GM12878 (cell line): ENCODE data around the gene THAP9. TPM values are rescaled to one million over a fixed set of nuclear protein-coding genes. Genes with fewer than 3 reads are reported as not detected.

ENCODE experiments used
- ATF7 ChIP-seq: fragments of 450-650 bp; IDR thresholded peaks from 2 replicates; pipeline ENCODE4 v1.6.1; 2016; ENCODE audit warnings: low read depth, mild to moderate bottlenecking
- EGR1 ChIP-seq, 2 experiments: IDR thresholded peaks; 1 replicate in 1 of 2; 2 replicates in 1 of 2; pipeline ENCODE4 v1.6.1; 2011 to 2012; ENCODE audit warnings: low read depth in 2 of 2, low read length in 2 of 2, borderline replicate concordance in 1 of 2, mild to moderate bottlenecking in 1 of 2, moderate library complexity in 1 of 2
- HDGF ChIP-seq: fragments of 450-650 bp; IDR thresholded peaks from 2 replicates; pipeline ENCODE4 v1.6.1; 2016; ENCODE audit warnings: antibody characterized with exemption
- PAX8 ChIP-seq: fragments of 450-650 bp; IDR thresholded peaks from 2 replicates; pipeline ENCODE4 v1.6.1; 2017; ENCODE audit warnings: mild to moderate bottlenecking, moderate library complexity
- RFX5 ChIP-seq: IDR thresholded peaks from 2 replicates; pipeline ENCODE4 v1.6.1; 2011; ENCODE audit warnings: low read depth, low read length, improper control_type of control experiment
- TCF7 ChIP-seq: IDR thresholded peaks from 2 replicates; pipeline ENCODE4 v1.6.1; 2014; ENCODE audit warnings: antibody characterized with exemption, borderline replicate concordance
- polyA plus RNA-seq, 11 experiments: library from polyadenylated mRNA; depleted of rRNA in 4 of 11; unstranded in 6 of 11; stranded (reverse) in 5 of 11; fragments of >200 nt; fragmentation: Nextera tagmentation in 4 of 11; fragmentation: Illumina TruSeq in 1 of 11; extraction: Ambion mirVana in 4 of 11; extraction: Trizol in 1 of 11; gene quantifications; 1 replicate in 1 of 11; 2 replicates in 10 of 11; pipeline versions ENCODE4 v1.2.1 to v1.2.3, GENCODE V29; 2011 to 2016; ENCODE audit warnings: inconsistent platforms in 2 of 11, missing spikeins in 2 of 11, low read depth in 1 of 11
- total RNA-seq, 4 experiments: library from RNA; depleted of rRNA in 3 of 4; stranded (reverse); fragments of >200 nt in 3 of 4; fragmentation: Illumina TruSeq in 1 of 4; extraction: Trizol in 1 of 4; gene quantifications; 2 replicates each; pipeline versions ENCODE4 v1.2.1 to v1.2.3, GENCODE V29; 2013 to 2021
- TF ChIP-seq, protein P1 (sequence below): fragments of 450-650 bp; IDR thresholded peaks from 2 replicates; pipeline ENCODE4 v1.6.1; 2017; ENCODE audit warnings: mild to moderate bottlenecking, moderate library complexity

Gene THAP9
- total and polyA plus RNA-seq, 10 of the 15 experiments (the other 5 are each of a cell fraction or from before 2014, with no cell fraction given): 2.1 to 4.9 (median 3.3) TPM

DNA sequence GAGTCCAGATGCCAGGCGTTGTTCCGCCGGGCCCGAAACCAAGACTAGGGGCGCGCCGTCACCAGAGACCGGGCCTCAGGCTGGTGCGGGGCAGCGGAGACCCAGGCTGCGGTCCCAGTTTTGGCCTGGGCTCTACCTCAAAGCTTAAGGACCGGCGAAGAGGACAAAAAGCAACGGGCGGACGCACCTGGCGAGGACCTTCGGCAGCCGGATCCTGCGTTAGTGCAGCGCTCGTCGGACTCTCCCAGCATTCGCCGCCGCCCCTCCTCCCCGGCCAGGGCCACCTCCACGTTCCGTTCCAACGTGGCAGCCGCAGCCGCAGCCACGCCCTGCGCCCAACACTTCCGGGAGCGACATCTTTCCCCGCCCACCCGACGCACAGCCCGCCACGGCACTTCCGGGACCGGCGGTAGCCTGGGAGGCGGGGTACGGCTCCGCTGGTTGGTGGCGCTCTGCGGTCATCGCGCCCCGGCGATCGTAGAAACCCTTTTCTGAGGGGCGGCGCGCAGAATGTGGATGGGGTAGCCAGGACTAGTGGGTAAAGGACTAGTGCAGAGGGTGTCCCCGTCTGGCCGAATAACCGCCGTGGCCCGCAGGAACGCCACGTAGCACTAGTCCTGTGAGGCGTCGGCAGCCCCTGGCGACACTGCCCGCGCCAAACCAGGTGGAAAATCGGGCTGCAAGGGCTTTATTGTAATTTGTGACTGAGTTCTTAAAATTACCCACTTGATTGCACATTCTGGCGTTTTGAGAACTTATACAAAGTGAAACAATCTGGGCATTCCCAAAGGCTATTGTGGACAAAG lies 9.4 kb upstream of the THAP9 start, which contains the start of gene SEC31A (continued):
- TF ChIP-seq, protein P1, sequence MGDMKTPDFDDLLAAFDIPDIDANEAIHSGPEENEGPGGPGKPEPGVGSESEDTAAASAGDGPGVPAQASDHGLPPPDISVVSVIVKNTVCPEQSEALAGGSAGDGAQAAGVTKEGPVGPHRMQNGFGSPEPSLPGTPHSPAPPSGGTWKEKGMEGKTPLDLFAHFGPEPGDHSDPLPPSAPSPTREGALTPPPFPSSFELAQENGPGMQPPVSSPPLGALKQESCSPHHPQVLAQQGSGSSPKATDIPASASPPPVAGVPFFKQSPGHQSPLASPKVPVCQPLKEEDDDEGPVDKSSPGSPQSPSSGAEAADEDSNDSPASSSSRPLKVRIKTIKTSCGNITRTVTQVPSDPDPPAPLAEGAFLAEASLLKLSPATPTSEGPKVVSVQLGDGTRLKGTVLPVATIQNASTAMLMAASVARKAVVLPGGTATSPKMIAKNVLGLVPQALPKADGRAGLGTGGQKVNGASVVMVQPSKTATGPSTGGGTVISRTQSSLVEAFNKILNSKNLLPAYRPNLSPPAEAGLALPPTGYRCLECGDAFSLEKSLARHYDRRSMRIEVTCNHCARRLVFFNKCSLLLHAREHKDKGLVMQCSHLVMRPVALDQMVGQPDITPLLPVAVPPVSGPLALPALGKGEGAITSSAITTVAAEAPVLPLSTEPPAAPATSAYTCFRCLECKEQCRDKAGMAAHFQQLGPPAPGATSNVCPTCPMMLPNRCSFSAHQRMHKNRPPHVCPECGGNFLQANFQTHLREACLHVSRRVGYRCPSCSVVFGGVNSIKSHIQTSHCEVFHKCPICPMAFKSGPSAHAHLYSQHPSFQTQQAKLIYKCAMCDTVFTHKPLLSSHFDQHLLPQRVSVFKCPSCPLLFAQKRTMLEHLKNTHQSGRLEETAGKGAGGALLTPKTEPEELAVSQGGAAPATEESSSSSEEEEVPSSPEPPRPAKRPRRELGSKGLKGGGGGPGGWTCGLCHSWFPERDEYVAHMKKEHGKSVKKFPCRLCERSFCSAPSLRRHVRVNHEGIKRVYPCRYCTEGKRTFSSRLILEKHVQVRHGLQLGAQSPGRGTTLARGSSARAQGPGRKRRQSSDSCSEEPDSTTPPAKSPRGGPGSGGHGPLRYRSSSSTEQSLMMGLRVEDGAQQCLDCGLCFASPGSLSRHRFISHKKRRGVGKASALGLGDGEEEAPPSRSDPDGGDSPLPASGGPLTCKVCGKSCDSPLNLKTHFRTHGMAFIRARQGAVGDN: peak; percentile 68
- TF ChIP-seq RFX5 (no peak; the same call in 1 of the 2 replicates), PAX8 (no peak), TCF7 (no peak; the same call in 1 of the 2 replicates), HDGF (peak; percentile 95), ATF7 (no peak; the same call in 1 of the 2 replicates), EGR1 (IDR thresholded peaks at IDR 0.05; ENCODE audit: borderline replicate concordance in 1 of 2, low read depth in 2 of 2, low read length in 2 of 2) (peak; percentile 70 to 74; a peak in 2 of 3 replicates)
- TF ChIP-seq, all 136 proteins: peak for 64
